HepG2 (cell line): ENCODE results near the gene PDGFRB. TPM values are rescaled to one million over a fixed set of nuclear protein-coding genes. Genes with fewer than 3 reads are reported as not detected.

Experiments used
- ATAC-seq: fragments of 200-7000 bp; cut with Tn5 transposase; 3 replicates; pipeline ENCODE4 v1.9.1; 2020; ENCODE audit warnings: mild to moderate bottlenecking, moderate library complexity
- BruUV-seq: library from RNA; stranded (reverse); fragments of 400-500 nt; replicated peaks from 2 replicates; lab custom pipeline; 2021; lab: Mats Ljungman, UMichigan
- CTCF ChIA-PET: fragments of 300-600 bp; formaldehyde crosslinking; extraction: SDS; loops from one replicate; lab custom pipeline; 2021; ENCODE audit warnings: low total read pairs, inconsistent platforms, low intra/inter-chr PET ratio; lab: Yijun Ruan, JAX
- POLR2A ChIA-PET: fragments of 350-600 bp; sonication (Branson Sonifier 250); formaldehyde crosslinking; loops from one replicate; lab custom pipeline; 2020; ENCODE audit warnings: antibody characterized with exemption, inconsistent platforms; lab: Yijun Ruan, JAX
- DNase-seq: peaks from one replicate; pipeline ENCODE4 v3.0.0-alpha.2; 2015; ENCODE audit warnings: low spot score
- FAIRE-seq: peaks from 3 replicates; lab custom pipeline; 2011; peaks lifted over from hg19 to GRCh38; lab: Jason Lieb, UNC
- H2AFZ ChIP-seq: one replicate; pipeline ENCODE4 v1.6.1; 2011; ENCODE audit warnings: low read length, inconsistent platforms
- H3K27ac ChIP-seq: fragments of 300-600 bp; 3 replicates; pipeline ENCODE4 v1.8.0; 2011; ENCODE audit warnings: mixed run types, mild to moderate bottlenecking, mixed read lengths, low read length, inconsistent platforms; ENCODE audit not compliant: insufficient read depth; ENCODE audit errors: extremely low read length
- H3K27me3 ChIP-seq, 2 experiments: fragments of 200-600 bp in 1 of 2; 2 replicates in 1 of 2; 3 replicates in 1 of 2; pipeline versions ENCODE4 v1.6.0 to v1.8.0; 2011; ENCODE audit warnings: low read length in 2 of 2, mild to moderate bottlenecking in 2 of 2, moderate library complexity in 2 of 2, inconsistent platforms in 1 of 2; ENCODE audit not compliant: insufficient read depth in 2 of 2, control insufficient read depth in 1 of 2
- H3K36me3 ChIP-seq, 2 experiments: fragments of 200-600 bp in 1 of 2; replicated peaks in 1 of 2; 2 replicates in 1 of 2; 3 replicates in 1 of 2; pipeline versions ENCODE4 v1.5.1 to v1.8.0; 2011; ENCODE audit warnings: low read length in 2 of 2, inconsistent platforms in 1 of 2; ENCODE audit not compliant: insufficient read depth in 2 of 2, control insufficient read depth in 1 of 2
- H3K4me1 ChIP-seq: 2 replicates; pipeline ENCODE4 v1.5.1; 2012; ENCODE audit warnings: low read length, inconsistent platforms; ENCODE audit not compliant: insufficient read depth
- H3K4me2 ChIP-seq: 2 replicates; pipeline ENCODE4 v1.6.0; 2011; ENCODE audit warnings: low read depth, low read length, inconsistent platforms
- H3K4me3 ChIP-seq, 3 experiments: fragments of 200-600 bp in 1 of 3; sonication (generic), shearing (Covaris generic) in 1 of 3; replicated peaks in 1 of 3; 2 replicates each; pipeline ENCODE4 v1.5.1; 2011 to 2016; ENCODE audit warnings: low read length in 3 of 3, inconsistent platforms in 2 of 3, low read depth in 2 of 3, mild to moderate bottlenecking in 2 of 3, control low read depth in 1 of 3, mixed read lengths in 1 of 3; ENCODE audit not compliant: insufficient read depth in 1 of 3
- H3K79me2 ChIP-seq: one replicate; pipeline ENCODE4 v1.6.1; 2011; ENCODE audit warnings: low read length, inconsistent platforms; ENCODE audit not compliant: insufficient read depth
- H3K9ac ChIP-seq: 2 replicates; pipeline ENCODE4 v1.6.0; 2011; ENCODE audit warnings: mild to moderate bottlenecking, low read depth, low read length, inconsistent platforms; ENCODE audit not compliant: insufficient read depth
- H3K9me3 ChIP-seq: 2 replicates; pipeline ENCODE4 v1.5.1; 2012; ENCODE audit warnings: mild to moderate bottlenecking, low read length
- H4K20me1 ChIP-seq: 2 replicates; pipeline ENCODE4 v1.6.0; 2011; ENCODE audit warnings: inconsistent platforms, mild to moderate bottlenecking, low read length, moderate library complexity; ENCODE audit not compliant: insufficient read depth
- FIP1L1 ChIP-seq: fragments of 200-400 bp; formaldehyde crosslinking; IDR thresholded peaks from 2 replicates; pipeline ENCODE4 v1.6.1; 2018; ENCODE audit warnings: low read depth, mild to moderate bottlenecking, low read length, moderate library complexity, borderline replicate concordance; ENCODE audit not compliant: insufficient read depth
- GFI1 ChIP-seq: sonication (generic); formaldehyde crosslinking; IDR thresholded peaks from 2 replicates; pipeline ENCODE4 v1.5.0; 2020; ENCODE audit warnings: missing genetic modification reagents, mild to moderate bottlenecking, borderline replicate concordance
- MYNN ChIP-seq: sonication (generic); formaldehyde crosslinking; IDR thresholded peaks from 2 replicates; pipeline ENCODE4 v1.4.0; 2020; ENCODE audit warnings: mild to moderate bottlenecking, low read depth, missing genetic modification reagents
- SP1 ChIP-seq, 2 experiments: fragments of 450-650 bp in 1 of 2; sonication (generic) in 1 of 2; formaldehyde crosslinking in 1 of 2; IDR thresholded peaks; 2 replicates each; pipeline versions ENCODE4 v1.4.0 to v1.6.1; 2016 to 2020; ENCODE audit warnings: missing genetic modification reagents in 1 of 2
- ZNF891 ChIP-seq: sonication (generic); formaldehyde crosslinking; IDR thresholded peaks from 2 replicates; pipeline ENCODE4 v1.5.0; 2020; ENCODE audit warnings: mild to moderate bottlenecking, missing genetic modification reagents
- WGBS: methylation state at CpG from one replicate; pipeline ENCODE4 v1.1.6; 2017; ENCODE audit warnings: low lambda C conversion rate; 5-methylcytosine and 5-hydroxymethylcytosine counted together
- in situ Hi-C: cut with HindIII; loops from 2 replicates; pipeline ENCODE4 v1.10.0; 2017; ENCODE audit warnings: low pct_unique_long_range_greater_than_20kb; ENCODE audit not compliant: extremely low pct_ligation_motif_present
- intact Hi-C: fragments of 100-400 bp; cut with micrococcal nuclease; formaldehyde crosslinking; loops from one replicate; pipeline ENCODE4 v1.10.0; 2022; ENCODE audit not compliant: unreplicated experiment
- polyA plus RNA-seq, 8 experiments: library from polyadenylated mRNA; depleted of rRNA in 3 of 8; stranded (reverse) in 7 of 8; unstranded in 1 of 8; fragments of >200 nt; fragmentation: Illumina TruSeq in 4 of 8; extraction: Trizol in 4 of 8; gene quantifications; 2 replicates each; pipeline versions ENCODE4 v1.2.1 to v1.2.3, GENCODE V29; 2011 to 2016; ENCODE audit warnings: low read depth in 4 of 8, missing spikeins in 1 of 8, mixed read lengths in 1 of 8; ENCODE audit not compliant: insufficient read depth in 1 of 8
- total RNA-seq, 5 experiments: library from RNA; depleted of rRNA; stranded (reverse); fragments of >200 nt; fragmentation: Illumina TruSeq; extraction: Trizol; gene quantifications; 2 replicates each; pipeline ENCODE4 v1.2.3, GENCODE V29; 2016; ENCODE audit warnings: low read depth in 1 of 5

PDGFRB gene
- total and polyA plus RNA-seq, 2 of the 13 experiments (the other 11 are each of a cell fraction or from before 2014, with no cell fraction given), result 4.0 to 21.0 TPM

DNA sequence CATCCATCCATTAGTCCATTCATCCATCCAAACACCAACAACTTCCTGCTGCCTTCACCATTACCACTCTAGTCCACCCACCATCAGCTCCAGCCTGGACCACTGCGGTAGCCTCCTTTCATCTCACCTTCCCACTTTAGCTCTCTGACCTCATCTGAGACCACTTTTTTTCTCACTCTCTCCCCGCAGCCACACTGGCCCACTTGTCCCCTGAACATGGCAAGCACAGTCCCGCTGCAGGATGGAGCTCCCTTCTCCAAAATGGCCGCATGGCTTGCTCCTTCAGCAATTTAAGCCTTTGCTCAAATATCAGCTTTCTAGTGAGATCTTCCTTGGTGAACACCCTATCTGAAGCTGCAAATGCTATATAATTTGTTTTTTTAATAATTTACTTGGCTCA, 80.4 kb downstream of the PDGFRB start (continued):
- no peak for TF ChIP-seq FIP1L1
- no peak for TF ChIP-seq ZNF891 (CRISPR knock-in tag)

DNA sequence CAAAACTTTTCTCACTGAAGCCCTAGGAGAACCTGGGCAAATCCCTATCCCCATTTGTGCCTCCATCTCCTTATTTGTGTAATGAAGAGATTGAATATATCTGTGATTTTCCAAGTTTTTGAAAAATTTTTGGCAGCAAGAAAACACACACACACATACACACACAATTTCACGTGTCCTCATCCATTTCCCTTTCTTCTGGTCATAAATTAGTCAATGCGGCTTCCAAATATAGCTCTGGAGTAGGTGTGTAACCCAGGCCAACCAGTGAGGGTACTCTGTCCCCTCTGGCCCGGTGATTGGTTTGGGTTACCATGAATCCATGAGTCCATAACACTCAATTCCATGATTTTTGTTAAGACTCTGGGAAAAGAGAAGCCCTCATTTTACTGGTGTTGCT, 82.0 kb downstream of the PDGFRB start:
- Histone ChIP-seq H3K79me2 (no peaks in the 10 kb centered on the region), H3K27ac (no peak overlapping the region), H3K36me3 (no peaks in the 10 kb centered on the region), H3K27me3 (peaks cover 7 to 29% of the 10 kb centered on the region in 2 experiments; a peak in 3 of 5 replicates), H2AFZ (no peak overlapping the region), H3K4me3 (no peak overlapping the region), H3K9me3 (no peaks in the 10 kb centered on the region), H3K4me2 (no peak overlapping the region), H3K9ac (no peak overlapping the region), H3K4me1 (peaks cover 18% of the 10 kb centered on the region), H4K20me1 (no peaks in the 10 kb centered on the region)
- POLR2A ChIA-PET, result no interaction called here
- FAIRE-seq (no peak), DNase-seq (no peak), ATAC-seq (no peak)
- TF ChIP-seq GFI1 (CRISPR knock-in tag), result no peak
- no peak for TF ChIP-seq MYNN
- intact Hi-C loops, result no loop called here
- no TSS peak for BruUV-seq
- CTCF ChIA-PET, result no interaction called here
- in situ Hi-C loops, result no loop called here
- 28% methylated on average over 3 of the region's 3 CpGs for WGBS

DNA sequence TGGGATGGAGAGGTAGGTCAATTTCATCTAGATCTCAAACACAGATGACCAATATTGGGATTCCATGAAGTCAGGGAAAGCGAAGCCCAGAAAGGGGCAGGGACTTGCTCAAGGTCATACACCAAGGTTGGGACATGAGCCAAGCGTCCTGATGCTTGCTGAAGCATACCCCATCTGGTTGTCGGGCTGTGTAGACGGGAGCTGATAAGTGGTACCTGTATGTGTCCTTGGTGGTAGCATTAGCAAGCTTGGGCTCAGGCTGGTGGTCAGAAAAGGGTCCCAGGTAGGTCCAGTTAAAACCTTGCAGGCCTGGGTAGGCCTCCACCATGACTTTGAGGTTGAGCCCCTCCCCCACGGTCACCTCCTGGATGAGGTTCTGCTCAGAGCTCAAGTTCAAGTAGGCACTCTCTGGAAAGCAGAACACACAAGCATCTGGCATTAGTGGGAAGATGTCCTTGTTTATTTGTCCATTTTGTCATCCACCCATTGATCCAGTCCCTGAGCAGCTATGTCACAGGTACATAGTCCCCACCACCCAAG, 82.5 kb downstream of the PDGFRB start:
- WGBS, result 25% methylated on average over 5 of the region's 5 CpGs
- no TSS peak for BruUV-seq
- TF ChIP-seq SP1 (IDR thresholded peaks at IDR 0.05) (no peak), SP1 (CRISPR knock-in tag; IDR thresholded peaks at IDR 0.05) (no peak)
- Histone ChIP-seq H3K4me3 (no peak overlapping the region), H3K36me3 (no peaks in the 10 kb centered on the region), H3K9me3 (no peaks in the 10 kb centered on the region), H3K27me3 (peaks cover 7 to 33% of the 10 kb centered on the region in 2 experiments; a peak in 3 of 5 replicates), H3K27ac (no peak overlapping the region), H4K20me1 (no peaks in the 10 kb centered on the region), H3K9ac (no peak overlapping the region), H3K4me1 (peaks cover 13% of the 10 kb centered on the region), H2AFZ (no peak overlapping the region), H3K4me2 (no peak overlapping the region), H3K79me2 (no peaks in the 10 kb centered on the region)
- POLR2A ChIA-PET, result interaction anchor here (1.1 kb wide), 1 partner anchor 73 kb away, joined by 3 read pairs; the partner anchor contains the start of genes HMGXB3 and TIGD6
- ATAC-seq (no peak), FAIRE-seq (no peak), DNase-seq (no peak)
- in situ Hi-C loops, result no loop called here
- CTCF ChIA-PET, result no interaction called here
- intact Hi-C loops, result no loop called here
